ENCODE results near the gene WDR72. TPM values are rescaled to one million over a fixed set of nuclear protein-coding genes. Genes with fewer than 3 reads are reported as not detected.

Gene WDR72
- total RNA-seq, 2 experiments from 2014 or later = not detected

- H4K20me1 ChIP-seq (ENCODE audit: insufficient read depth, low read length) = no peaks in the 10 kb centered on the region
- ChIA-PET CTCF (ENCODE audit: unreplicated experiment) (no interaction called here), POLR2A (no interaction called here)
- TF ChIP-seq CTCF (conservative IDR thresholded peaks at IDR 0.05; ENCODE audit: low read length) (no peak), EZH2phosphoT487 (IDR thresholded peaks at IDR 0.05; ENCODE audit: borderline replicate concordance, low read depth, low read length) (no peak)
- no peak overlapping the region for H2AFZ ChIP-seq (ENCODE audit: low read length)
- H3K9me2 ChIP-seq (ENCODE audit: insufficient read depth, low read length) = no peaks in the 10 kb centered on the region
- DNase-seq (ENCODE audit: low spot score) = no peak
- H3K27ac ChIP-seq (ENCODE audit: low read depth, low read length, poor library complexity, severe bottlenecking) = no peak overlapping the region
- intact Hi-C loops (cut with micrococcal nuclease; ENCODE audit: unreplicated experiment) = no loop called here
- H3K4me3 ChIP-seq (ENCODE audit: low read depth, low read length, poor library complexity, severe bottlenecking) = no peak overlapping the region
- H3K79me2 ChIP-seq (ENCODE audit: insufficient read depth, low read depth, low read length) = no peaks in the 10 kb centered on the region
- no peak overlapping the region for H3K4me2 ChIP-seq (ENCODE audit: low read length)
- BruUV-seq (replicated peaks) = no TSS peak
- H3K4me1 ChIP-seq (ENCODE audit: insufficient read depth, low read length, poor library complexity, severe bottlenecking) = no peaks in the 10 kb centered on the region
- no peaks in the 10 kb centered on the region for H3K36me3 ChIP-seq (ENCODE audit: insufficient read depth, low read length)
- H3K9me3 ChIP-seq (ENCODE audit: low read length) = no peaks in the 10 kb centered on the region
These were observed 38.0 kb downstream of the WDR72 start for GRCh38 chr15:53721334-53722087.

GRCh38 chr15:53716909-53717876, 42.3 kb downstream of the WDR72 start:
- H3K4me1 ChIP-seq (ENCODE audit: insufficient read depth, low read length, poor library complexity, severe bottlenecking) = no peaks in the 10 kb centered on the region
- no peak overlapping the region for H3K4me3 ChIP-seq (ENCODE audit: low read depth, low read length, poor library complexity, severe bottlenecking)
- H4K20me1 ChIP-seq (ENCODE audit: insufficient read depth, low read length) = no peaks in the 10 kb centered on the region
- H3K9me2 ChIP-seq (ENCODE audit: insufficient read depth, low read length) = no peaks in the 10 kb centered on the region
- no peak overlapping the region for H3K27ac ChIP-seq (ENCODE audit: low read depth, low read length, poor library complexity, severe bottlenecking)
- peak; percentile 15 for DNase-seq (ENCODE audit: low spot score)
- TF ChIP-seq EZH2phosphoT487 (IDR thresholded peaks at IDR 0.05; ENCODE audit: borderline replicate concordance, low read depth, low read length) (no peak), CTCF (conservative IDR thresholded peaks at IDR 0.05; ENCODE audit: low read length) (peak; percentile 76)
- no peaks in the 10 kb centered on the region for H3K79me2 ChIP-seq (ENCODE audit: insufficient read depth, low read depth, low read length)
- ChIA-PET CTCF (ENCODE audit: unreplicated experiment) (no interaction called here), POLR2A (no interaction called here)
- H2AFZ ChIP-seq (ENCODE audit: low read length) = no peak overlapping the region
- BruUV-seq (replicated peaks) = no TSS peak
- intact Hi-C loops (cut with micrococcal nuclease; ENCODE audit: unreplicated experiment) = loop anchor here (5.0 kb wide), 1 partner anchor 935 kb away; no protein-coding TSS in a partner anchor
- H3K9me3 ChIP-seq (ENCODE audit: low read length) = no peaks in the 10 kb centered on the region
- no peaks in the 10 kb centered on the region for H3K36me3 ChIP-seq (ENCODE audit: insufficient read depth, low read length)
- no peak overlapping the region for H3K4me2 ChIP-seq (ENCODE audit: low read length)
